OCI-LY7 (cell line): ENCODE data around the gene GFI1.

Experiments
- EZH2phosphoT487 ChIP-seq: fragments of 200-600 bp; sonication (generic); IDR thresholded peaks from 2 replicates; pipeline ENCODE4 v1.6.1; 2018; ENCODE audit warnings: low read depth, borderline replicate concordance, mild to moderate bottlenecking, mixed run types, antibody characterized with exemption, low read length, moderate library complexity, mixed read lengths
- TF ChIP-seq, protein P1 (sequence below): fragments of 200-600 bp; sonication (generic); conservative IDR thresholded peaks from 2 replicates; pipeline ENCODE4 v1.5.1; 2014; ENCODE audit warnings: mild to moderate bottlenecking, antibody characterized with exemption, low read length, moderate library complexity, mixed read lengths

DNA sequence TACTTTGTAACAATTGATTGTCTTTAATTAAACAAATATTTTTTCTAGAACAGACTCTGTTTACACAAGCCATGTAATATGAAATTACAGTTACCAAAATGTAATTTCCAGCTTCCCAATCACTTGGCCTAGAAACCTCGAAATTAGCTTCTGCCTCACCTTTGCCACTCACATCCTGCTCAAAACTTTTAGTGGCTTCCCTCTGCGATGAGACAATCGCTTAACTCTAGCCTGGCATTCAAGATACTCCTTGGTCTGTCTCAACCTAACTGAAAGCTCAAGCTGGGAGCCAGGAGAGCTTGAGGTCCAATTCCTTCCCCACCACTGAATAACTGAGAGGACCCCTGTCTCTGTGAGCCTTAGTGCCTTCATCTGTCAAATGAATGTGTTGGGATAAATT is 42.8 kb downstream of the GFI1 start:
- TF ChIP-seq, protein P1, sequence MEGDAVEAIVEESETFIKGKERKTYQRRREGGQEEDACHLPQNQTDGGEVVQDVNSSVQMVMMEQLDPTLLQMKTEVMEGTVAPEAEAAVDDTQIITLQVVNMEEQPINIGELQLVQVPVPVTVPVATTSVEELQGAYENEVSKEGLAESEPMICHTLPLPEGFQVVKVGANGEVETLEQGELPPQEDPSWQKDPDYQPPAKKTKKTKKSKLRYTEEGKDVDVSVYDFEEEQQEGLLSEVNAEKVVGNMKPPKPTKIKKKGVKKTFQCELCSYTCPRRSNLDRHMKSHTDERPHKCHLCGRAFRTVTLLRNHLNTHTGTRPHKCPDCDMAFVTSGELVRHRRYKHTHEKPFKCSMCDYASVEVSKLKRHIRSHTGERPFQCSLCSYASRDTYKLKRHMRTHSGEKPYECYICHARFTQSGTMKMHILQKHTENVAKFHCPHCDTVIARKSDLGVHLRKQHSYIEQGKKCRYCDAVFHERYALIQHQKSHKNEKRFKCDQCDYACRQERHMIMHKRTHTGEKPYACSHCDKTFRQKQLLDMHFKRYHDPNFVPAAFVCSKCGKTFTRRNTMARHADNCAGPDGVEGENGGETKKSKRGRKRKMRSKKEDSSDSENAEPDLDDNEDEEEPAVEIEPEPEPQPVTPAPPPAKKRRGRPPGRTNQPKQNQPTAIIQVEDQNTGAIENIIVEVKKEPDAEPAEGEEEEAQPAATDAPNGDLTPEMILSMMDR, result no peak
- TF ChIP-seq EZH2phosphoT487, result no peak
